ENCODE data around the gene C16orf87. TPM values are rescaled to one million over a fixed set of nuclear protein-coding genes. Genes with fewer than 3 reads are reported as not detected.
"Not testable (repeated sequence)": the region's sequence is repeated elsewhere in the genome, so short reads cannot be mapped to it uniquely, and the experiment has no call there.

The C16orf87 gene
- total RNA-seq, 6 donors from 2014 or later, result 4.2 to 9.5 (median 6.2) TPM

GRCh38 chr16:46788891-46789474 is 42.0 kb downstream of the C16orf87 start:
- H3K27me3 ChIP-seq, result no peaks in the 10 kb centered on the region
- ATAC-seq (ENCODE audit: low FRiP score in 2 of 2), result no peak
- H3K9me3 ChIP-seq, result peaks cover 0 to 6% (median 2%) of the 10 kb centered on the region in 4 donors
- H3K4me3 ChIP-seq, result no peak overlapping the region
- no peaks in the 10 kb centered on the region for H3K36me3 ChIP-seq
- H3K27ac ChIP-seq, result peak overlapping the region in 2 of 4 donors; percentile 32 to 50
- peaks cover 0 to 8% (median 4%) of the 10 kb centered on the region in 4 donors for H3K4me1 ChIP-seq
- no peak for DNase-seq
- 64 to 67% methylated on average over 3 of the region's 3 CpGs for WGBS, 2 donors
- TF ChIP-seq EP300 (IDR thresholded peaks at IDR 0.05), result no peak
- no peak for TF ChIP-seq POLR2AphosphoS5 (IDR thresholded peaks at IDR 0.05)
- no peak for TF ChIP-seq CTCF (IDR thresholded peaks at IDR 0.05)
- TF ChIP-seq POLR2A (IDR thresholded peaks at IDR 0.05), result no peak

- no peak for ATAC-seq (ENCODE audit: low FRiP score in 2 of 2)
- whole genome bisulfite sequencing, 2 donors, result 38 to 76% methylated on average over 1 of the region's 1 CpG
These were observed 43.1 kb downstream of the C16orf87 start for GRCh38 chr16:46787909-46788308.

GRCh38 chr16:46785076-46785845 is 45.7 kb downstream of the C16orf87 start:
- no peak for ATAC-seq (ENCODE audit: low FRiP score in 2 of 2)
- no peak for DNase-seq

More at GRCh38 chr16:46787909-46788308, 43.1 kb downstream of the C16orf87 start:
- no peaks in the 10 kb centered on the region for H3K27me3 ChIP-seq
- H3K4me1 ChIP-seq, result peaks cover 0 to 8% (median 4%) of the 10 kb centered on the region in 4 donors
- H3K36me3 ChIP-seq, result no peaks in the 10 kb centered on the region
- H3K4me3 ChIP-seq, result no peak overlapping the region
- H3K9me3 ChIP-seq, result peaks cover 0 to 6% (median 0%) of the 10 kb centered on the region in 4 donors
- no peak for DNase-seq
- H3K27ac ChIP-seq, result no peak overlapping the region
- TF ChIP-seq POLR2A (IDR thresholded peaks at IDR 0.05) (no peak), POLR2AphosphoS5 (IDR thresholded peaks at IDR 0.05) (no peak), EP300 (IDR thresholded peaks at IDR 0.05) (no peak), CTCF (IDR thresholded peaks at IDR 0.05) (no peak)

GRCh38 chr16:46784569-46784968 is 46.4 kb downstream of the C16orf87 start:
- not testable (repeated sequence) for H3K4me1 ChIP-seq; DNase-seq; H3K27me3 ChIP-seq; H3K27ac ChIP-seq; H3K9me3 ChIP-seq; H3K36me3 ChIP-seq; H3K4me3 ChIP-seq; ATAC-seq (ENCODE audit: low FRiP score in 2 of 2)
- 93% methylated on average over 2 of the region's 2 CpGs for WGBS, 2 donors

More at GRCh38 chr16:46785076-46785845, 45.7 kb downstream of the C16orf87 start:
- H3K36me3 ChIP-seq, result no peaks in the 10 kb centered on the region
- H3K27ac ChIP-seq, result no peak overlapping the region
- H3K4me1 ChIP-seq, result peaks cover 0 to 4% (median 1%) of the 10 kb centered on the region in 4 donors
- H3K9me3 ChIP-seq, result peaks cover 0 to 6% (median 0%) of the 10 kb centered on the region in 4 donors
- no peak overlapping the region for H3K4me3 ChIP-seq
- TF ChIP-seq CTCF (IDR thresholded peaks at IDR 0.05) (no peak), POLR2A (IDR thresholded peaks at IDR 0.05) (no peak), EP300 (IDR thresholded peaks at IDR 0.05) (no peak), POLR2AphosphoS5 (IDR thresholded peaks at IDR 0.05) (no peak)
- no peaks in the 10 kb centered on the region for H3K27me3 ChIP-seq
- WGBS, 2 donors, result 59 to 65% methylated on average over 3 of the region's 3 CpGs

- H3K4me1 ChIP-seq, result no peaks in the 10 kb centered on the region
- H3K9me3 ChIP-seq, result peaks cover 0 to 6% (median 0%) of the 10 kb centered on the region in 4 donors
- ATAC-seq (ENCODE audit: low FRiP score in 2 of 2), result no peak
- no peak for DNase-seq
- H3K27ac ChIP-seq, result no peak overlapping the region
- WGBS, 2 donors, result 84 to 92% methylated on average over 4 of the region's 4 CpGs
- no peaks in the 10 kb centered on the region for H3K36me3 ChIP-seq
- no peaks in the 10 kb centered on the region for H3K27me3 ChIP-seq
- no peak overlapping the region for H3K4me3 ChIP-seq
- TF ChIP-seq POLR2A (IDR thresholded peaks at IDR 0.05) (no peak), EP300 (IDR thresholded peaks at IDR 0.05) (no peak), POLR2AphosphoS5 (IDR thresholded peaks at IDR 0.05) (no peak), CTCF (IDR thresholded peaks at IDR 0.05) (no peak)
These were observed 47.2 kb downstream of the C16orf87 start for GRCh38 chr16:46783800-46784199.

Measured in upper lobe of left lung (tissue), 6 donors.